Amygdala (tissue), 56 donors: ENCODE results near the gene PAWR.
"Not testable (repeated sequence)": the region's sequence is repeated elsewhere in the genome, so short reads cannot be mapped to it uniquely, and the experiment has no call there.

ENCODE experiments used
- DNase-seq, 56 donors: peaks; one replicate each; lab custom pipeline; 2025; lab: John Stamatoyannopoulos, UW

The PAWR gene

GRCh38 chr12:79601908-79602307, 88.9 kb downstream of the PAWR start:
- DNase-seq = no peak

DNA sequence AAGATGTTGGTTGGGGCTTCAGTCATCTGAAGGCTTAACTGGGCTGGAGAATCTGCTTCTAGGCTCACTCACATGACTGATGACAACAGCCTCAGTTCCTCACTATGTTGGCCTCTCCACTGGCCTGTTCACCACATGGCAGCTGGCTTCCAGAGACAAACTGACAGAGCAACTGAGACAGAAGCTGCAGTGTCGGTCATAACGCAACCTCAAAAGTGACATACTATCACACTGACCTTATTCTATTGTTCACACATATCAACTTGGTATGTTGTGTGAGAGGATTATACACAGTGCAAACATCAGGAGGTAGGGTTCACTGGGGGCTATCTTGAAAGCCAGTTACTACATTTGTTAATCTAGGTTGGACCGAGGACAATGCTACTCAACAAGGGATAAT, 92.9 kb downstream of the PAWR start:
- no peak for DNase-seq

DNA sequence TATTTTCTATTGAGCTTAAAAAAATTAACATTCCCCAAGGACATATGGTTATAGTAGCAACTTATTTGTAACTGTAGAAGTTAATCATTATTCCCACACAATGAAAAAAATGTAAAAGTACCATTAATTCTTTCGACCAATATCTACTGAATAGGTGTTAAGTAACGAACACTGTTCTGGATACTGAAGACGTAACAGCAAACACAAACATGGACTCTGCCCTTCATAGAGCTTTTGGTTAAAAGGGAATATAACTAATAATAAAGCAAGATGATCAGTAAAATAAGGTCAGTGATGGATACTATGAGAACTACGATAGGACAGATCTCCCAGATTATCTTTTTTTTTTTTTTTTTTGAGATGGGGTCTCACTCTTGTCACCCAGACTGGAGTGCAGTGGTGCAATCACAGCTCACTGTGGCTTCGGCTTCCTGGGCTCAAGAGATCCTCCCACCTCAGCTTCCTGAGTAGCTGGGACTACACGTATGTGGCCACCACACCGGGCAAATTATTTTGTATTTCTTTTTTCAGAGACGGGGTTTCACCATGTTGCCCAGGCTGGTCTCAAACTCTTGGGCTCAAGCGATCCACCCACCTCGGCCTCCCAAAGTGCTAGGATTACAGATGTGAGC, 93.9 kb downstream of the PAWR start:
- no peak for DNase-seq

- DNase-seq = no peak
Observed at GRCh38 chr12:79595273-79595672, 95.5 kb downstream of the PAWR start.

GRCh38 chr12:79592865-79593264, 97.9 kb downstream of the PAWR start:
- DNase-seq = no peak

DNA sequence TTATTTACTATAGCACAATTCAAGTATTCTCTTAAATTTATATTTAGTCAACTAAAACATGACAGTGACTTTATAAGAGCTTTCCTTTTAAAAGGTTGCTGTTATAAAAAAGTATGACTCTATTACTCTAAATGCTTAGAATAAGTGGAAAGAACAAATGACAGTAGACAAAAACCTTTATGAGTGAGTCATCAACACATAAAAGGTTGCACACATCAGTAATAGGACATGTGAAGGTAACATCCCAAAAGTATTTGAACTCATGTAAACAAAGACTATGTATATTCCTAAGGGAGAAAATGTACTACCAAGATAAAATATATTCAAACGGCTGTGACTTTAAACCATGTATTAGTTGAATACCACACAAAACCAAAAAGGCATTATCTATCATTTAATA, 98.8 kb downstream of the PAWR start:
- no peak for DNase-seq

- no peak for DNase-seq
Observed at GRCh38 chr12:79590751-79591150, 100.0 kb downstream of the PAWR start.

DNA sequence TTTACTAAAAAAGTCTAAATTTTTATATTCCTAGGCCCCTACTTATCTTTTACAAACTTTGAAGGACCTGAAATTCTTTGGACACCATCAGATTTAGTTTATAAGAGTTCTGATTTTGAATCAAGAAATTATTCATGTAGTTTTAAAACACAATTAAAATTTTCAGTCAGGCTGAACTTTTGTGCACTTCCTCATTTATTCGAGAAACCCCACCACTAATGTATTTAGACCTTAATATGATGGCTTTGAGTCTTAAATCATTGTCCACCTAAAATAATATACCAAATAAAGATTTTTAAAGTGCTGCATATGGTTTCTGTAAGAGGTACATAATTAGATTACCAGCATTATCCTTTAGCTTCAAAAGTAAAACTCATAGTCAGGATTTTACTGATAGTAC, 103.4 kb downstream of the PAWR start:
- DNase-seq = no peak

- DNase-seq = no peak
Observed at GRCh38 chr12:79585147-79585546, 105.6 kb downstream of the PAWR start.

DNA sequence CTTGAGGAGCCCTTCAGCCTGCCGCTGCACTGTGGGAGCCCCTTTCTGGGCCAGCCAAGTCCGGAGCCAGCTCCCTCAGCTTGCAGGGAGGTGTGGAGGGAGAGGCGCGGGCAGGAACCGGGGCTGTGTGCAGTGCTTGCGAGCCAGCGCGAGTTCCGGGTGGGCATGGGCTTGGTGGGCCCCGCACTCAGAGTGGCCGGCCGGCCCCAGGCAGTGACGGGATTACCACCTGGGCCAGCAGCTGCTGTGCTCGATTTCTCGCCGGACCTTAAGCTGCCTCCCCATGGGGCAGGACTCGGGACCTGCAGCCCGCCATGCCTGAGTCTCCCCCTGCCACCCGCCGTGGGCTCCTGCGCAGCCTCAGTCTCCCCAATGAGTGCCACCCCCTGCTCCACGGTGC, 116.9 kb downstream of the PAWR start:
- DNase-seq = no peak

- no peak for DNase-seq
Observed at GRCh38 chr12:79569679-79570078, 121.1 kb downstream of the PAWR start.

DNA sequence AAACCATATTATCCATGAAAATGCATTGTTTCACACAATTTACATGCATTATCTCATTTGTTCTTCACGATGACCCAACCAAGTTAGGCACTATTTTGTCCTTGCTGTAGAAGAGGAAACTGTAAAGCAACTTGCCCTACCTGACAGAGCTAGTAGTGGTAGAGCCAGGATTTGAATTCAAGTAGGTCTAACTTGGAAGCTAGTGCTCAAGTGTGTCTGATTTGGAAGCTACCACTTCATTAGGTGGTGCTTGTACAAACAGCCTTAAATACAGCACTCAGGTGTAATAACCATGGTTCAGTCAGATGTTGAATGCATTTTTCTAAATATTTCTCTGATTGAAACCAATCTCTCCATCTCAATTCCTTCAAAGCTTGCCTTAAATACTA, 123.6 kb downstream of the PAWR start:
- no peak for DNase-seq

- no peak for DNase-seq
Observed at GRCh38 chr12:79566452-79567174, 124.2 kb downstream of the PAWR start.

GRCh38 chr12:79564727-79565350, 125.9 kb downstream of the PAWR start:
- not testable (repeated sequence) for DNase-seq

DNA sequence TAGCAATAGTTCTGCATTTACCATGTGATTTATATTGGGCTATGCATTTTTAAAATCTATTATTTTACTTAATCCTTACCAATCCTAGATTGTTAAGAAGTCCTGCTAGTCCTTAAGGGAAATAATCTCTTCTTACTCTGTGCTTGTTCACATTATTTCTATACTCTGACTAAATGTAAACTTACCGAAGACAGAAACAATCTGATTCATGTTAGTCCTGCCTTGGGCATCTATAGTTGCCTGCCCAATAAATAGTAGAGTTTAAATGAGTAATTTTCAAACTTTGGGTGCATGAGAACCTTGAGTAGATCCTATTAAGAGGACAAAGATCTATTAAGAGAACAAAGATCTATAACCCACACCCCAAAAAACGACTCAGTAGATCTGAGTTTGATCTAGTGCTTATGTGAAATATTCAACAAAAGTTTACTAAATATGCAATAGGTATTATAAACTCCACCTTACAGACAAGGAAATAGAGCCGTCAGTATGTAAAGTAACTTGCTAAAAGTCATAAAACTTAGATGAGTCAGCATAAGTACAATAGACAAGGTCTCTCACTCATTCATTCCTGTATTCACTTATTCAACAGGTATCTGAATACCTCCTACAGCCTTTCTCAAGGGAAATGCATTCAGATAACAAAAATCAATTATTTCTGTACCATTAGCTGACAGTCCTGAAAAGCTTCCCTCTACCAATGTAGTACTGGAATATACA, 127.6 kb downstream of the PAWR start:
- no peak for DNase-seq

GRCh38 chr12:79561401-79562132, 129.2 kb downstream of the PAWR start:
- no peak for DNase-seq

- no peak for DNase-seq
Observed at GRCh38 chr12:79560225-79560889, 130.4 kb downstream of the PAWR start.

- no peak for DNase-seq
Observed at GRCh38 chr12:79559591-79559990, 131.2 kb downstream of the PAWR start.

DNA sequence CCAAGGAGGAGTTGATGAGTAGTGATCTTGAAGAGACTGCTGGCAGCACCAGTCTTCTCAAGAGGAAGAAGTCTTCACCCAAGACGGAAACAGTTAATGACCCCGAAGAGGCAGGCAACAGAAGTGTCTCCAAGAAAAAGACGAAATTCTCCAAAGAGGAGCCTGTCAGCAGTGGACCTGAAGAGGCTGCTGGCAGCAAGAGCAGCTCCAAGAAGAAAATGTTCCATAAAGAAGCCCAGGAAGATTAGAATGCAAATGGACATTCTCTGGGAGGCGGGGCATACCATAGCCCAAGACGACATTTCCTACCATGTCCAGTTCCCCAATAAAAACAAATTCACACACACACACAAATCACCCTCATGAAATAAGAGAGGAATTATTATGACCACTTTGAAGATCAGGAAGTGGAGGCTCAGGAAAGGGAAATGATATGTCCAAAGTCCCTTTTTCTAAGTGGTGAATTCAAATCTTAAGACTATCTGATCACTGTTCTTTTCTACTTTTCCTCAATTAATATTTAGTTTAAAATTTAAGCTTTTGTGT, 131.8 kb downstream of the PAWR start:
- DNase-seq = no peak
